GM19025 (cell line): ENCODE results near the gene KIR3DL3.
"Not testable (repeated sequence)": the region's sequence is repeated elsewhere in the genome, so short reads cannot be mapped to it uniquely, and the experiment has no call there.

Experiments used
- ATAC-seq: cut with Tn5 transposase; IDR thresholded peaks from one replicate; pipeline ENCODE4 v1.9.1; 2021; ENCODE audit warnings: mild to moderate bottlenecking, low read depth, moderate library complexity; ENCODE audit not compliant: unreplicated experiment

Gene KIR3DL3

GRCh38 chr19:54775095-54775815 lies 51.0 kb downstream of the KIR3DL3 start:
- not testable (repeated sequence) for ATAC-seq

- ATAC-seq = not testable (repeated sequence)
Observed at GRCh38 chr19:54775830-54776229, 51.6 kb downstream of the KIR3DL3 start.

GRCh38 chr19:54777851-54778250 lies 53.6 kb downstream of the KIR3DL3 start:
- not testable (repeated sequence) for ATAC-seq

GRCh38 chr19:54778896-54779295 lies 54.7 kb downstream of the KIR3DL3 start:
- ATAC-seq = not testable (repeated sequence)

- not testable (repeated sequence) for ATAC-seq
Observed at GRCh38 chr19:54782916-54783315, 58.7 kb downstream of the KIR3DL3 start.
